Hepatocyte (in vitro differentiated cells): ENCODE data around the gene CSMD2. TPM values are rescaled to one million over a fixed set of nuclear protein-coding genes. Genes with fewer than 3 reads are reported as not detected.

Experiments
- DNase-seq: peaks from one replicate; pipeline ENCODE4 v3.0.0-alpha.2; 2016; ENCODE audit warnings: low spot score
- H2AFZ ChIP-seq: fragments of 200-600 bp; sonication (generic); 2 replicates; pipeline ENCODE4 v1.6.0; 2016; ENCODE audit warnings: antibody characterized with exemption, mild to moderate bottlenecking
- H3K27ac ChIP-seq: fragments of 200-600 bp; sonication (generic); 2 replicates; pipeline ENCODE4 v1.5.1; 2016; ENCODE audit warnings: mild to moderate bottlenecking
- H3K27me3 ChIP-seq: fragments of 200-600 bp; sonication (generic); 2 replicates; pipeline ENCODE4 v1.6.1; 2016
- H3K36me3 ChIP-seq: fragments of 200-600 bp; sonication (generic); replicated peaks from 2 replicates; pipeline ENCODE4 v1.5.1; 2016; ENCODE audit warnings: low read depth; ENCODE audit not compliant: insufficient read depth
- H3K4me1 ChIP-seq: fragments of 200-600 bp; sonication (generic); 2 replicates; pipeline ENCODE4 v1.5.1; 2016; ENCODE audit warnings: mild to moderate bottlenecking, moderate library complexity; ENCODE audit not compliant: insufficient read depth
- H3K4me2 ChIP-seq: fragments of 200-600 bp; sonication (generic); 2 replicates; pipeline ENCODE4 v1.6.0; 2016
- H3K4me3 ChIP-seq: fragments of 200-600 bp; sonication (generic); 2 replicates; pipeline ENCODE4 v1.5.1; 2016; ENCODE audit warnings: mild to moderate bottlenecking
- H3K79me2 ChIP-seq: fragments of 200-600 bp; sonication (generic); 2 replicates; pipeline ENCODE4 v1.6.0; 2017; ENCODE audit warnings: mild to moderate bottlenecking
- H3K9me2 ChIP-seq: fragments of 200-600 bp; sonication (generic); replicated peaks from 2 replicates; pipeline ENCODE4 v1.6.0; 2017; ENCODE audit warnings: mild to moderate bottlenecking; ENCODE audit not compliant: insufficient read depth
- H3K9me3 ChIP-seq: fragments of 200-600 bp; sonication (generic); 2 replicates; pipeline ENCODE4 v1.5.1; 2016; ENCODE audit warnings: low read depth, mild to moderate bottlenecking
- H4K20me1 ChIP-seq: fragments of 200-600 bp; sonication (generic); 2 replicates; pipeline ENCODE4 v1.6.0; 2016; ENCODE audit warnings: mild to moderate bottlenecking; ENCODE audit not compliant: insufficient read depth, poor library complexity, severe bottlenecking
- CTCF ChIP-seq: fragments of 200-600 bp; sonication (generic); IDR thresholded peaks from 2 replicates; pipeline ENCODE4 v1.5.1; 2016; ENCODE audit warnings: antibody characterized with exemption, mild to moderate bottlenecking; ENCODE audit not compliant: poor library complexity
- EZH2 ChIP-seq: fragments of 200-600 bp; sonication (generic); IDR thresholded peaks from 2 replicates; pipeline ENCODE4 v1.6.1; 2016; ENCODE audit warnings: antibody characterized with exemption, mild to moderate bottlenecking, borderline replicate concordance
- EZH2phosphoT487 ChIP-seq: fragments of 200-600 bp; sonication (generic); IDR thresholded peaks from one replicate; pipeline ENCODE4 v1.6.1; 2018; ENCODE audit warnings: antibody characterized with exemption, mild to moderate bottlenecking, low read depth, moderate library complexity; ENCODE audit not compliant: unreplicated experiment, severe bottlenecking
- WGBS: methylation state at CpG from one replicate; pipeline ENCODE4 v1.1.6; 2016; ENCODE audit warnings: low lambda C conversion rate; ENCODE audit errors: missing lambda C conversion rate; 5-methylcytosine and 5-hydroxymethylcytosine counted together
- polyA plus RNA-seq: library from polyadenylated mRNA; unstranded; fragments of >200 nt; fragmentation: Nextera tagmentation; extraction: Ambion mirVana; gene quantifications from 2 replicates; pipeline ENCODE4 v1.2.1, GENCODE V29; 2016
- total RNA-seq: library from RNA; depleted of rRNA; stranded (reverse); fragments of >200 nt; gene quantifications from 2 replicates; pipeline ENCODE4 v1.2.3, GENCODE V29; 2014

CSMD2 gene
- total and polyA plus RNA-seq, 2 experiments from 2014 or later, result 0.10 to 0.37 TPM

GRCh38 chr1:33548721-33549120, 616.3 kb downstream of the CSMD2 start:
- no peaks in the 10 kb centered on the region for H3K4me1 ChIP-seq
- H3K27ac ChIP-seq, result peak overlapping the region; percentile 34
- TF ChIP-seq EZH2, result no peak
- no peak for TF ChIP-seq EZH2phosphoT487
- TF ChIP-seq CTCF, result no peak
- peak; percentile 9 for DNase-seq
- no peak overlapping the region for H3K4me3 ChIP-seq
- H3K79me2 ChIP-seq, result no peaks in the 10 kb centered on the region
- no peaks in the 10 kb centered on the region for H3K36me3 ChIP-seq
- no peak overlapping the region for H2AFZ ChIP-seq
- no peaks in the 10 kb centered on the region for H3K27me3 ChIP-seq
- no peak overlapping the region for H3K4me2 ChIP-seq
- no peaks in the 10 kb centered on the region for H3K9me2 ChIP-seq
- 70% methylated on average over 2 of the region's 2 CpGs for WGBS
- no peaks in the 10 kb centered on the region for H4K20me1 ChIP-seq
- H3K9me3 ChIP-seq, result no peaks in the 10 kb centered on the region

DNA sequence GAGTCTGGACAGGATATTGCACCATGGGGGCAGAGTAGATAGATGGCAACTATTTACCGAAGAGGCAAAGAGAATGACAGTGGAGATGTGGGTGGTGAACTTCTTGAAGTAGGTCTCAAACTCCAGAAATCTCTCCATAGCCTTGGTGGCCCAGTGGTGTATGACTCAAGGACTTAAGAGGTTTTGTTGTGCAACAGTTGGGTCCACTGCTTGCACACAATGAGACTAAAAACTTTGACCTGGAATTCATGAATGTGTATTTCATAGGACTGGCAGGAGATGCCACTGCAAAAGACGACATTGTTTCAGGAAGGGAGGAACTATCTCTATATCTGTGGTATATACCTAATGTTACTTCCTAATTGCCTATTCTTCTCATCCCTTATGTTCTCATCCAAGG, 616.7 kb downstream of the CSMD2 start:
- no peak overlapping the region for H2AFZ ChIP-seq
- 80% methylated on average over 2 of the region's 2 CpGs for WGBS
- TF ChIP-seq CTCF, result no peak
- H3K79me2 ChIP-seq, result no peaks in the 10 kb centered on the region
- DNase-seq, result no peak
- no peaks in the 10 kb centered on the region for H3K36me3 ChIP-seq
- H3K4me2 ChIP-seq, result no peak overlapping the region
- H4K20me1 ChIP-seq, result no peaks in the 10 kb centered on the region
- H3K27me3 ChIP-seq, result no peaks in the 10 kb centered on the region
- no peak overlapping the region for H3K4me3 ChIP-seq
- no peaks in the 10 kb centered on the region for H3K4me1 ChIP-seq
- H3K9me2 ChIP-seq, result no peaks in the 10 kb centered on the region
- peak overlapping the region; percentile 34 for H3K27ac ChIP-seq
- H3K9me3 ChIP-seq, result no peaks in the 10 kb centered on the region

GRCh38 chr1:33547576-33547975, 617.5 kb downstream of the CSMD2 start:
- Histone ChIP-seq H2AFZ (no peak overlapping the region), H4K20me1 (no peaks in the 10 kb centered on the region), H3K9me3 (no peaks in the 10 kb centered on the region), H3K27me3 (no peaks in the 10 kb centered on the region), H3K4me1 (no peaks in the 10 kb centered on the region), H3K36me3 (no peaks in the 10 kb centered on the region), H3K9me2 (no peaks in the 10 kb centered on the region), H3K27ac (no peak overlapping the region), H3K4me3 (no peak overlapping the region), H3K79me2 (no peaks in the 10 kb centered on the region), H3K4me2 (no peak overlapping the region)
- DNase-seq, result no peak
- 70% methylated on average over 3 of the region's 3 CpGs for WGBS
- TF ChIP-seq EZH2phosphoT487, result no peak
- TF ChIP-seq CTCF, result no peak

DNA sequence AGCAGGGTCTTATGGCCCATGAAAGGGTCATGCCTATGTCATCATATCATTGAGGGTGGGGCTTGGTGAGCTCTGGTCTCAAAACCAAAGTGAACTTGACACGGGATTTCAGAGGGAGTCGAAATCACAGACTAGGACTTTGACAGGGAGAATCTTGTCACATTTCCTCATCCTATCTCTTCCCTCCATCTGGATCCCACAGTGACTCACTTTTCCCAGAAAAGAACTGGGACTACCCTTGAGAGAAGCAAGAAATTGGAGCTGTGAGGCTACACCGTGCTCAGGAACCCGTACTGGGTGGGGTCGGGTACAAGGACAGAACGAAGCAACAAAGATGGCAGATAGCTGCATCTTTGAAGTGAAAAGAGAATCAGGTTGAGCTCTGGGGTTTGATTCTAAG, 623.1 kb downstream of the CSMD2 start:
- Histone ChIP-seq H3K4me2 (no peak overlapping the region), H3K9me2 (no peaks in the 10 kb centered on the region), H2AFZ (no peak overlapping the region), H4K20me1 (no peaks in the 10 kb centered on the region), H3K4me3 (no peak overlapping the region), H3K36me3 (no peaks in the 10 kb centered on the region), H3K4me1 (no peaks in the 10 kb centered on the region), H3K79me2 (no peaks in the 10 kb centered on the region), H3K27me3 (no peaks in the 10 kb centered on the region), H3K9me3 (no peaks in the 10 kb centered on the region), H3K27ac (no peak overlapping the region)
- WGBS, result 92% methylated on average over 6 of the region's 6 CpGs
- no peak for TF ChIP-seq CTCF
- no peak for TF ChIP-seq EZH2
- no peak for TF ChIP-seq EZH2phosphoT487
- no peak for DNase-seq
